Activated CD8-positive, alpha-beta memory T cell treated with anti-CD3 and anti-CD28 coated beads for 24 hours (primary cell): ENCODE results near the gene RAPGEF4.
A peak's percentile ranks its signal among the peaks of the same experiment; 100 is the strongest.

Experiments used
- DNase-seq: peaks from one replicate; pipeline ENCODE4 v3.0.0-alpha.2; 2020

RAPGEF4 gene

DNA sequence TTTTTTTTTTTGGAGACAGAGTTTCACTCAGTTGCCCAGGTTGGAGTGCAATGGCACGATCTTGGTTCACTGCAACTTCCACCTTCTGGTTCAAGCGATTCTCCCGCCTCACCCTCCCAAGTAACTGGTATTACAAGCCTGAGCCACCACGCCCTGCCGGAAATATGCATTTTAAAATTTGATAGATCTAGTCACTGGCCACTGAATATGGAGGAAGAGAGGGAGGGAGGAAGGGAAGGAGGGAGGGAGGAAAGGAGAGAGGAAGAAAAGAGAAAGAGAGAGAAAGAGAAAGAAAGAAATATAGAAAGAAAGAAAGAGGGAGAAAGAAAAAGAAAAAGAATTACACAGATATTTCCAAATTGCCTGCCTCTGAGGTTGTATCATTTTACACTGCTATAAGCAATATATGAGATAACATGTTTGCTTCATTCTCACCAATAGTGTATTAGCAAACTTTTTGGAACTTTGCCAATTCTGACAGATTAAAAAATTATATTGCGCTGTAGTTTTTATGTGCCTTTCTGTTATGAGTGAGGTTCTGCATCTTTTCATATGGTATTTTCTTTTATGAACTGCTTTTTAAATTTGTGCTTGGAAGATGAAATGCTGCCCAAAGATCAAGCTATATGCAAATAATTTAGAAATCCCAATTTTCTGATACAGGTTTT, 178.8 kb downstream of the RAPGEF4 start:
- DNase-seq: no peak

DNA sequence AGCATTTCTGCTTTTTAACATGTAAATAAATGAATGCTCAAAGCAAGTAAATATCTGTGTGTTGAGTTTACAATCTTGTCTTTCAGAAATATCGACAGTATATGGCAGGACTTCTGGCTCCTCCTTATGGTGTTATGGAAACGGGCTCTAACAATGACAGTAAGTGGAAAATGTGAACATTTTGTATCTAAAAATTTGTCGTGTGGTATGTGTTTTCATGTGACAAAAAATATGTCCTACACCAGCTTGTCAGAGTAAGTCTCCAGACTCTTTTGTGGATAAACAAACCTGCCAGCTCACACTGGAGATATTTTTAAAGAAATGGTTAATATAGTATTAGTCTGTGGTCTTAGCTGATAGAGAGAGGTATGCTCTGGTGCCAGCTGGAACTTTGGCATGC, 182.1 kb downstream of the RAPGEF4 start:
- DNase-seq: no peak

DNA sequence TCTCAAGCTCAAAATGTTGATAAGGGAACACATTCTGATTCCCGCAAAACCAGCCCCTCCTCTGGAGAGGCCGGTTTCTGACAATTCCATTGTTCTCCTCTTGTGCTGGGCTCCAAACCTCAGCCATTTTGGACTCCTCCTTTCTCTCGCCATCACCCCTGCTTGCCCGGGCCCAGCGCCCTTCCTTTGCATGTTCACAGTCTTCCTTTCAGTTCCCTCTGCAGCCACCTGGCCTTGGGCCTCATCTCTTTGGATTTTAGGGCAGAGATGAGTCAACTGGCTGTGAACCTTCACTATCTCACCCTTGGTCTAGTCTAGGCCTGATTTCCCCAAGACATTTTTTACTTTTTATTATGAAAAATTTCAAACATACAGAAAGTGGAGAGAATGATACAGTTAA, 184.1 kb downstream of the RAPGEF4 start:
- DNase-seq: no peak

DNA sequence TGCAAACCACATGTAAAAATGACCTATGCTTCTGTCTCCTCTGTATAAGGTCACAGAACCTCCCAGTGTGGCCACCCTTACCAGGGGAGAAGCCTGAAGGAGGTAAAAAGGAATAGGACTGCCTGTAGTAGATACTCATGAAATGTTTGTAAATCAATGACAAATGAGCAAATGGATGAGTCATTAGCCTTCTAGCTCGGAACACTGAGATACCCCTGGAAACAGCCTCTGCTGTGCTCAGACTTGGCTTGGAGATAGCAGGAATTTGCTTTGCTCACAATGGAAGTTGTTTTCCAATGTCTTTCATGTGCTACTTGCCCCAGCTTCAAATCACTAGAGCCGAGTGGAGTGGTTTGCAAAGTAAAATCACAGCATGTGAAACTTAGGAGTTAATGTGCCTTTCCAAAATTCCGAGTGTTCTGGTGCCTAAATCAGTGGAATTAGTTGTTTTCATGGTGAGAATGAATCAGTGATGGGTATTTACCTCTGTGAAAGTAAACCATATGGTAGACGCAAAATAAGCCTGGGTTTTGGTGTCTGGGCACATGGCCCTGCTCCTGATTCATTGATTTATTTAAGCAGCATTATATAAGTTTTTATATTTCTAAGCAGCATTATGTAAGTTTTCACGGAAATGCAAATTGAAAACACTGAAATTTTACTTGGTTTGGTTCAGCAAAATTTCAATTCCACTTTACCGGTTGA, 186.0 kb downstream of the RAPGEF4 start:
- DNase-seq: no peak

DNA sequence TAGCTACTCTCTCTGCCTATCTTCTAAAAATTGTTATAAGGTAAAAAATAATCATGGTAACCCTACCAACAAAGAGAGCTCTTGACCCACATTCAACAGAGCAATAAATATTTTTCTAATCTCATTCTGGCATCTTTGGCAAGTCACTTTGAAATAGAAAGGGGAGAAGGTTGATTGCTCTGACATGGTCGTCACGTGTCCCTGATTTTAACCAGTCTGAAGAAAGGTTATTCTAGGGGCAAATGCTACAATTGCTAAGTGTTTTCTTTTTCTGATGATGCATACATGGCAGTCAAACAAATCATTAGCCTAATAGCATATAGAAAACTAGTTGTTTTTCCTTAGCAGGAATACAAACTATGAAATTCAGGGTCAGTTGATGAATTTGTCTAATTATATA, 186.7 kb downstream of the RAPGEF4 start:
- DNase-seq: no peak

DNA sequence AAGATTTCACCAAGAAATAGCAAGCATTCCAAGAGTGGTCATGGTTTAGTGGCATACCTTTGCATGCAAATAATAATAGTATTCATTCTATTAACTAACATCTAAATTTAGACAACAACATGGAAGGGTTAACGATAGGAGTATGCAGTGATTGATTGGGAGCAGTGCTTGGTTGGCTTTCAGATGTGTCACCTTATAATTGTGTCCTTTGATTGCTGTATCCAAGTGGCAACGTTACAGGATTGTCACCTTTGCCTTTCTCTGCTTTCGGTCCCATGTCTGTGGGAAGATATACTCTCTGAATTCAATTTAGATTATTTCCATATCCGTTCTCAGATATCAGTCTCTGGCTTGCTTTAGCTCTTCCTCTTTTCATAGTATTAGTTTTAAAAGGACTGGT, 187.2 kb downstream of the RAPGEF4 start:
- no peak for DNase-seq

DNA sequence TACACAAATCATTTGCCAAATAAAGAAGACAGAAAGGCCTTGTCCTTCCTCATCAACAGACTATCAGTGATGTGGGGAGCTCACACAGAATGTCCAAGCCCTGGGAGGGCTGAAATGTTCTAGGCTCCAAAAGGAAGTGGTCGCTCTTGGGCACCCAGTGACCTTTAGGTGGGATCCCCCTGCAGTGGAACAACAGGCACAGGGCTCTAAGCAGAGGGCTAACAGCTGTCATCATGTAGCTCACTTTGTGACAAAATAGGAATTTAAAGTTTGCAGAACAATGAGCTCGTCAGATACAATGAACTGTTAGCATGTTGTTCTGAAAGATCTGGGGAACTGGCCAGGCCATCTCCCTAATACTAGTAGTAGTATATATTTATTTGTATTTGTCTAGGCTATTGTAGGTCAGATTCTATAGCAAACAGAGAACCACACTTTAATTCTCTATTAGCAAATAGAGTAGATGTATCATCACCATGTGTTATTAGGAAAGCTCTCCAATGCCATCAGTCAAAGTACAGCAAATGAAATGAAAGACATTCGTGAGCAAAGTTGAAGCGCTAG, 188.5 kb downstream of the RAPGEF4 start:
- DNase-seq: no peak

DNA sequence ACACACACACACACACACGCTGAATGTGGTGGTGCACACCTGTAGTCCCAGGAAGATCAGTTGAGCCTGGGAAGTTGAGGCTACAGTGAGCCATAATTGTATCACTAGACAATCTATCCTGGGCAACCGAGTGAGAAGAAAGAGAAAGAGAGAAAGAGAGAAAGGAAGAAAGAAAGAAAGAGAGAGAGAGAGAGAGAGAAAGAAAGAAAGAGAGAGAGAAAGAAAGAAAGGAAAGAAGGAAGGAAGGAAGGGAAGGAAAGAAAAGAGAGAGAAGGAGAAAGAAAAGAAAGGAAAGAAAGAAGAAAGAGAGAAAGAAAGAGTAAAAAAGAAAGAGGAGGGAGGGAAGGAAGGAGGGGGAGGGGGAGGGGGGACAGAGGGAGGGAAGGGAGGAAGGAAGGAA, 190.0 kb downstream of the RAPGEF4 start:
- no peak for DNase-seq

DNA sequence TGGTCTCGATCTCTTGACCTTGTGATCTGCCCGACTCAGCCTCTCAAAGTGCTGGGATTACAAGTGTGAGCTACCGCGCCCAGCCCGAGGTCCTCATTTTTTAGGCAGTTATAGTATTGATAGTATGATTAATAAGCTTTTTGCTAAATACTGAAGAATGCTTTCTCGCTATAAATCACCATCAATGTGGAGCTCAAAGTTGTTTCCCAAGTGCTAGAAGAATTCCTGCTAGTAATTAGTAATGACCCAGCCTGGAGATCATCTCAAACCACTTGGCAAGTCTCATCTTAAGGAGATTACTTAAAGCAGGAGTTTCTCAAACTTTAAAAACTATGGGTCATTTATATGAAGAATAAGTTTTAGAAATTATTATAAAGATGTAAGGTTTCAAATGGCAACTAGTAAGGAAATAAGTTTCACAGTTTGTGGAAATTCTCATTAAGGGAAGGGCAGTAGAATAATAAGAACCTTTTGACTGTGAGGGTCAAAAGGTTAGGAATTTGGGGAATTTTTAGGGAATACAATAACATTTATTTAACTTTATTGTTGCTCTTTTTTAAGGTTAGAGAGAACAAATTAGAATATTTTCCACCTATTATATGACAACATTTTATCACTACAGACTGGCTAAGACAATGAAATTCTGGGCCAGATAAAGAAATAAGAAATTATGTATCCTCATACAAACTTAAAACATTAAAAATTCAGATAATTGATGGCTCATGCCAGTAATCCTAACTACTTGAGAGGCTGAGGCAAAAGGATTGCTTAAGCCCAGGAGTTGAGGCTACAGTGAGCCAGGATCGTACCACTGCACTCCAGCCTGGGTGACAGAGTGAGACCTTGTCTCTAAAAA, 191.4 kb downstream of the RAPGEF4 start:
- no peak for DNase-seq

DNA sequence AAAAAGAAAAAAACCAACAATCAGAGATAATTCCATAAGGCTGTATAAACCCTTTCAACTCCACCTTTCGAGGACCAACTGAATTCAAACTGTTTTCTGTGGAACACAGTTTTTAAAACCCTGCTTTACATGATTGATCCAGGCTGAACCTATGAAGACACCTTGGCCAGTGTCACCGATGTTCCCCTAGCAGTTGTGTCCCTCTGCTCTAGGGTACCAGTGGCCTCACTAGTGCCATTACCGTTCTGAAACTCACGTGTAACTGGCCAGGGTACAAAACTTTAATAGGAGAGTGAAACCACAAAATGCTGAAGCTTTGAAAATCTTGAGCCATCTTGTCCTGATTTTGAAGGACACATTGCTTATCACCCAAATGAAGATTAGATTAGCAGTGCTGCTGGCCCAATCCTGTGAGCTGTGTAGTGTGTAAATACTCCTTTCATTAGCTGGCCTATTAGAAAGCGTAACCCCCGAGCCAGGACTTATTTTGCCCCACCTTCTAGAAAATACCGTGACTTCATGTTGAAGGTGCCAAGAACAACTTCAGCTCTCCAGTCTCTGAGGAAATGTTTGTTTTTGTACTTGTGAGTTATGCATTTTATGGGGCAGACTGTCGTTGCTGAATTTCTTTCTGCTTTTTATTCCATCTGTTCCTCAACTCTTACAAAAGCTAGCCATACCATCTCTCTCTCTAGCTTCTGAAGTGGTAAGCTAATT, 192.2 kb downstream of the RAPGEF4 start:
- no peak for DNase-seq

DNA sequence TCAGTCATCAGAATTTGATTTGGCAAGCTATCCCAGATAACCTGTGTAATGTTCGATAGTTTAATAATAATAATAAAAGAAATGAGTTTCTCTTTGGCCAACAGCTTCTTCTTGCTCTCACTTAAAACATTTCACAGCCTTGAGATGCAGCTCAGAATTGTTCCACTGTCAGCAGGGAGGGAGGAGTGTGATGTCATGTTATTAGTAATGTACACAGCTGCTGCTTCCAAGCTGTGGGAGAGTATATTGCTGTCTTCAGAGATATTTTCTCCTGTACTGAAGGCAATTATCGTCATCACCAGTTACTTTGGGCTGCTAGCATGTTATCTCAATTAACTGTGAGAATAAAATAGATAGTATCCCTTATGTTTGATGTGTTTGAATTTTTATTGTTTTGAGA, 193.1 kb downstream of the RAPGEF4 start:
- DNase-seq: no peak

DNA sequence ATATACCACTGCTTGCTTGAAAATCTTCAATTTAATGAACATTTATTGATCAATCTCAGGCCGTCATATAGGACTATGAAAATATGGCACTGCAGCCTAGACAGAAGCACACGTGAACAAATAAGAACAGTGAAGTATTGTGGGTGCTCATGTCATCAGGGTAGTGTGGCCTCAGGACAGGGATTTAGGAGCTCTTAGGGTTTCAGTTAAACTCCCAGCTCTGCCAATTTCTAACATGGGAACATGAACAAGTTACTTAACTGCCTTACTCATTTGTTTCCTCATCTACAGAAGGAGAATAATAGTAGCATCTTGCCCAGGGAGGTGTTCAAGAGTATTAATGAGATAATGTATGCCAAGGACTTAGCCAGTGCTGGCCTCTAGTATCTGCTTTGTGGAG, 194.0 kb downstream of the RAPGEF4 start:
- DNase-seq: no peak

DNA sequence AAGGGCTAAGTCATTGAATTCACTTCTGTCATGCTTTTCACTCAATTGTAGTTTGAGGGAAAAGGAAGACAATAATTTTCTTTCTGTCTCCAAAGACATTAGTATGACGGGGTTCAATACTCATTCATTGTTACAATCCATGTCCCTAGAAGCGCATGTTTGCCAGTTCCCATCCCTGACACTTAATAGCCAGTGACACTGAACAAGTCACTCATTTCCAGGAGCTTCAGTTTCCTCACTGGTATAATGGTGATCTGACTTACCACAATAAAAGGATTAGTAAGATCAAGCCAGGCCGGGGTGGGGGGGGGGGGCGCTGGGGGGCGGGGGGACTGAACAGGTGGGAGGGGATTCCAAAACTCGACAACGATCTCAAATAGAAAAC, 195.2 kb downstream of the RAPGEF4 start:
- DNase-seq: no peak

DNA sequence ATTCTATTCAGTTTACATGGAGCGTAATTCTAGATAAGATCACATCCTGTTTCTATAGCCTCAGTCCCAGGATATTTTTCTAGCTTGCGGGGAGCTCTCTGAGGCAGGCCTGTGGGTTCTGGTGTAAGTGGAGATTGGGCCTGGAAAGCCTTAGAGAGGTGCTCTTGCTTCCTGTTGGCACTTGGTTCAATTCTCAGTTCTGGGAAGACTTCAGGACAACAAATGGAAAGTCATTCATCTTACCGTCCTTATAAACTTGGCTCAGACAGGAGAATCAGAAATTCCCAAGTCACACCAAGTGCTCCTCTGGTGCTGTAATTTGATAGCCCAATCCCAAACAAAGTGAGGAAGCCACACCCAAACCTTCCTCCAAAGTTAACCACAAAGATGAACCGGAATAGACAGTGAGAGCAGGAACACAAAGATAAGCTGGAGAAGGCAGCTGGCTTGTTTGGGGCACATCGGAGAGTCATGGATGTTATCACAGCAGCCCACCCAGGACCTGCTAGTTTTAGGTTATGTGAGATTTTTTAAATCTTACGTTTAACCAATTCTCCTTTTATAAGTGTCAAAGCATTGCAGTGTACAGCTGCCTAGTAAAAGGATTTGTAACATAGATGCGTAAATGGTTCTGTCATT, 195.7 kb downstream of the RAPGEF4 start:
- no peak for DNase-seq

DNA sequence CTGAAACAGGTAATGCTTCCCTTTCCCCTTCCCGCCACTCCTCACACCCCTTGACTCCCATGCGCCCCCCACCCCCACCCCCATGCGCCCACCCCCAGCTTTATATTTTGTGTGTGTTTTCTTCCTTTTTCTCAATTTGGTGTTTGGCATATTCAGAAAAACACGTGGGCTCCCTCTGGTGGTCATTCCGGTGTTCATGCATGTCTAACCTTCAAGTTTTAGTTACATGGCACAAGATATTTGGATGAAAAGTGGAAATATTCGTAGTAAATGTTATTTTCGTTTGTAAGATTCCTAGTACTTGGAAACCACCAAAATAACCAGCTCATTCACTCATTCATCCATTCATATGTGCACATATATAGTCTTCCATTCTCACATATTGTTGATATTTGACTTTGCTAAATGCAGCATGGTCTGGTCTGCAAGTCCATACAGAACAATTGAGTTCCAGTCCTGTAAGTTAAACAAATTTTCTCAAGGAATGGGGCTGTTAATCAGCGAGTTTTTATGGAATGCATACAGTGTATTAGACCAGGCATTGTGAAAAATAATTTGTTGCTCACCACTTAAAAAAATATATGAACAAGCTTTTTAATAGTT, 196.4 kb downstream of the RAPGEF4 start:
- peak; percentile 83 for DNase-seq

DNA sequence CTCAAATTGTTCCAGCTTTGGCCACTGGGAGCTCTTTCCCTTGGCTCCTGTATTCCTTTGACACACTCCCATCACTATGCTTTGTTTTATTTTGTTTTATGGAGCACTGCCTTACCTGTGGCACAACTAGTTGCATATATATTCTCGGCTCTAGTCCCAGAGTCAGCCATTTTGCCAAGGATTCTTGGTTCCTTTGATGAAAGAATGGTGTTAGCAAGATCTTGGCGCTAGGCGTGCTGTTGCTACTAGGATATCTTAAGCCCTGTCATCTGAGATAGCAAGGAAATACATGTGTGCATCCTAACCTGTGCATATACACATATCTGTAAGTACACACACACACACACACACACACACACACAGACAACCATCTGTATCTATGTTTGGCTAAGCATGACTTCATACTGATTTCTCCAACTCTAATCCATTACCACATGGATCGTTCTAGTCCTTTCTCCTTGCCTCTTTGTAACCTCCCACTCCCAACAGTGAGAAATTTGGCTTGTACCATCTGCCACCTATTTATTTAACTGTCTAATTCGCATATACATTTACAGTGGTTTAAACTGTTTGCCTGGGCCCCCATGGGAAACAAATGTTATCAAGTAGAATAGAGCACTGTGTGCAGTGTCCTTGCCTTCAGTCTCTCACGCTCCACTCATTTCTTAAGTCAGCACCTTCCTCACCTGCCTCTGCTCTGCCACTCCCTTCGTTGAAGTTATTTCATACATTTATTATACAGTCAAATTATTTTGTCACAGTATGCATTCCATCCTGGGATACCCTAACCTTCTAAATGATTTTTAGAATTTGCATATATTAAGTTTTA, 202.5 kb downstream of the RAPGEF4 start:
- DNase-seq: no peak

DNA sequence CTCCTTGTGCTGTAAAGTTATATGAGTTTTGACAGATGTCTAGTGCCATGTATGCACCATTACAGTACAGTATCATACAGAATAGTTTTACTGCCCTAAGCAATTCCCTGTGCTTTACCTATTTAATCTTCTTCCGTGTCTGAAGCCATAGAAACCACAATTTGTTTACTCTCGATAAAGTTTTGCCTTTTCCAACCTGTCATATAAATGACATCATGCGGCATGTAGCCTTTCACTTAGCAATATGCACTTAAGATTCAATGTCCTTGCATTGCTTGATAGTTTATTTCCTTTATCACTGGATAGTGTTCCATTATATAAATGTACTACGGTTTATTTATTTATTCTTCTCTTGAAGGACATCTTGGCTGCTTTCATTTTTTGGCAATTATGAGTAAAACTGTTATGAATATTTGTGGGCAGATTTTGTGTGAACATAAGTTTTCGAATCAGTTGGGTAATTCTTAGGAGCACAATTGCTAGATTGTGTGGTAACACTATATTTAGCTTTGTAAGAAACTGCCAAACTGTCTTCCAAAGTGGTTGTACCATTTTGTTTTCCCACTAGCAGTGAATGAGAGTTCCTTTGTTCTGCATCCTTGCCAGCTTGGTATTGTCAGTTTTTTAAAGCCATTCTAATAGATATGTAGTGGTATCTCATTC, 203.2 kb downstream of the RAPGEF4 start:
- DNase-seq: no peak

DNA sequence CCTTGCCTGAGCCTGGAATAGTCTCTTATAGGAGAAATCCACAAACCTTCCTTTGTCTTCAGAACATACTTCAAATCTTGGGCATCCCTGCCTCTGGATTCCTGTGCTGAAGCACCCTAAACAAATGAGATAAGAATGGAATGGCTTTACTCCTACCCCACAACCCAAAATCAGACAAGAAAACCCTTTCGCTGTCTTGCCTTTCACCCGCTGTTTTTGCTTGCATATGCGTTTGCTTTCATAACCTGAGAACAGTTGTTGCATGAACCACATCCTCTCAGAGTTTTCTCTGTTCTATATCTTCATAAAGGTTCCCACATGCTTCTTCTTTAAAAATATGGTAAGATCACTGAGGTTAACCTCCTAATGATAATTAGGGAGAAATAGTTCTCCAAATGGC, 207.9 kb downstream of the RAPGEF4 start:
- no peak for DNase-seq

DNA sequence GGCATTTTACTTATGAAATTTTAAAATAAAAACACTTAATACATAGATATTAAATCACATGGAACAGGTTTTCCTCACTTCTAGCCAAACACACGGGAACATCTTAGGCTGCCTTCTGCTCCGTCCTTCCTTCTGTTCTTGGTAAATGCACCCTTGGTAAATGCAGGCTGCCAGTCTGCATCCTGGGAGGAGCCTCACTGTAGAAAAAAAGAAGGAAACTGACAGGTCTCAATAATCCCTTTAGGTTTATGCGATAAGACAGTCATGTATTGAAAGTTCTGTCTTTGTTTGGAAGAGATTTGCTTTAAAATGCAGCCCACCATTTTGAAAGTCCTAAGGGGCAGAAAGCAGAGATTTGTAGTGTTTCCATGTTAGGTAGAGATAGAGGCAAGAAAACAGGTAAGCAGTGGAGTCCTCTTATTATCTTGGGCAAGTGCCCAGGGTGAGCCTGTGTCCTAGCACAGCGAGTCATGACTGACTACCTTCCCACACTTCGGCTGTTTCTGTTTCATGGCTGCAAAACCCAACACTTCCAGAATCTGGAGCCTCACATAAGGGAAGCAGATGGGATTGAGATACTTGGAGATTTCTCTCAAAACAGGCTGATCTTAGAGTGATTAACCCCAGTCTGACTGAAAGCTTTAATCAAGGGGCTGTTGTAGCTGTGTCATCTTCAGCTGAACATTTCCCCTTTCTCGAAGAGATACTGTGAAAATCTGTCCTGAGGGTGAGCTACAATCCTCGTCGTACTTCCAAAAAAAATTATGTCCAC, 208.6 kb downstream of the RAPGEF4 start:
- no peak for DNase-seq
